Spinal cord (tissue), 10 donors: ENCODE results near the gene SFRP2. TPM values are rescaled to one million over a fixed set of nuclear protein-coding genes. Genes with fewer than 3 reads are reported as not detected.
A peak's percentile ranks its signal among the peaks of the same experiment; 100 is the strongest.

Experiments used
- DNase-seq, 6 donors: peaks; one replicate each; pipeline versions ENCODE4 v3.0.0 to v3.0.0-alpha.2; 2013 to 2015; ENCODE audit warnings: low spot score in 6 of 6, low read depth in 4 of 6
- H3K27ac ChIP-seq: one replicate; pipeline ENCODE4 v1.5.1; 2013; ENCODE audit warnings: low read depth, low read length, control low read depth
- H3K27me3 ChIP-seq: one replicate; pipeline ENCODE4 v1.6.1; 2013; ENCODE audit warnings: low read length; ENCODE audit not compliant: control insufficient read depth, insufficient read depth
- H3K36me3 ChIP-seq: one replicate; pipeline ENCODE4 v1.6.1; 2013; ENCODE audit warnings: low read length; ENCODE audit not compliant: control insufficient read depth, insufficient read depth
- H3K4me1 ChIP-seq: one replicate; pipeline ENCODE4 v1.6.1; 2013; ENCODE audit warnings: low read length; ENCODE audit not compliant: control insufficient read depth, insufficient read depth
- H3K4me3 ChIP-seq: one replicate; pipeline ENCODE4 v1.5.1; 2013; ENCODE audit warnings: low read depth, low read length, control low read depth
- H3K9me3 ChIP-seq: one replicate; pipeline ENCODE4 v1.6.1; 2013; ENCODE audit warnings: low read length; ENCODE audit not compliant: control insufficient read depth, insufficient read depth
- WGBS: methylation state at CpG from one replicate; pipeline ENCODE4 v1.1.5; 2013; ENCODE audit warnings: missing lambda C conversion rate; ENCODE audit not compliant: insufficient coverage; 5-methylcytosine and 5-hydroxymethylcytosine counted together
- polyA plus RNA-seq, 2 donors: library from polyadenylated mRNA; unstranded; fragments of 120-200 nt; gene quantifications; one replicate each; pipeline ENCODE4 v1.2.1, GENCODE V29; 2013; ENCODE audit not compliant: insufficient read length in 2 of 2
- total RNA-seq, 2 donors: library from RNA; depleted of rRNA in 1 of 2; stranded (reverse); fragments of 120-200 nt in 1 of 2; fragments of >200 nt in 1 of 2; gene quantifications; one replicate each; pipeline versions ENCODE4 v1.2.3 to v1.2.4, GENCODE V29; 2013 to 2014
- donor health status: healthy.

The SFRP2 gene
- total and polyA plus RNA-seq, 4 donors, result 25.6 to 66.5 (median 36.6) TPM

DNA sequence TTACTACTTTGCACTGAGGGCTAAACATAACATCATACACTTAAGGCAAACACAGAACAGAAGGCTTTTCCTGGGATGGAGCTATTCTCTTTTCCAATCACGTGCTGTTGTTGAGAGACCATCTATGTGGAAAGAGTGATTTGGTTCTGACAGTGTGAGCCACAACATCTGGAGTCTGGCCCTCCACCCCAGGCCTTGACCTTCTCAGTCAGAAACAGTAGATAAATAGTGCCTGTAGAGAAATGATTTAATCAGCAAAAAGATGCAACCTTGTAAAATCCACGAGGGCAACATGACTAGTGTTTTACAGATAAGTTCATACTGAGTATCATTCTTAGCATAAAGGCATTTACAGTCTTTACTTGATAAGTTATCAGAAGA is 10.8 kb upstream of the SFRP2 start:
- WGBS, result no CpG with 5 or more reads among the region's 2 CpGs
- Histone ChIP-seq H3K36me3 (no peaks in the 10 kb centered on the region), H3K27ac (no peak overlapping the region), H3K4me3 (no peak overlapping the region), H3K9me3 (no peaks in the 10 kb centered on the region), H3K4me1 (no peaks in the 10 kb centered on the region), H3K27me3 (peaks cover 3% of the 10 kb centered on the region)
- no peak for DNase-seq

DNA sequence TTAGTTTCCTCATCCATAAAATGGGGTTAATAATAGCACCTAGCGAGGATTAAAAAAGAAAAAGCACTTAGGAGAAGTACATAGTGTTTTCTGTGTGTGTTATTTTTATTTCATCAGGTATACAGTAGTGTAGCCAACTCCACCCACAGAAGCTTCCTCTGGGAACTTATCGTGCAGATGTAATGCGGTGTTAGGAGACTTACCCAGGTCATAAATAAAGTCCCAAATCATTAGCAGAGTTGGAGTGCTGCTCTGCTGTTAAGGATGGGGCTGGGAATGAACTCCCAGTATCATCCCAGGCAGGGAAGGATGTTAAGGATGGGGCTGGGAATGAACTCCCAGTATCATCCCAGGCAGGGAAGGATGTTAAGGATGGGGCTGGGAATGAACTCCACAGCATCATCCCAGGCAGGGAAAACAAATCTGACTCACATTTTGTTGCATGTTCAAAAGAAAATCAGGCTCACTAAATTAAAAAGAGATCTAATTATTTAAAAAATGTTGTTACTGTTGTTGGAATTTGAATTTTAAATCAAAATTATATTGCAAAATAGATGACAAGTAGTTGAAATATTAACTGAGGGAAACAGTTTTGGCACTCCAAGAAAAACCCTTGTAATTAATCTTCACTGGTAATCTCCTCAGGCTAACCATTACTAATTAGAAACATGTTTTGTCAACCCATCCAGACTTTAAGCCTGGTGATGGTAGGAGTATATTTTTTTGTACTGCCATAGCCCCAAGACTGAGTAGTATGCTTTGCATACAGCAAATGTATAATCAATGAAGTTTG is 10.2 kb upstream of the SFRP2 start:
- H3K36me3 ChIP-seq, result no peaks in the 10 kb centered on the region
- H3K27me3 ChIP-seq, result peaks cover 3% of the 10 kb centered on the region
- no peaks in the 10 kb centered on the region for H3K9me3 ChIP-seq
- no peak overlapping the region for H3K27ac ChIP-seq
- H3K4me3 ChIP-seq, result no peak overlapping the region
- no peak for DNase-seq
- no peaks in the 10 kb centered on the region for H3K4me1 ChIP-seq
- no CpG with 5 or more reads among the region's 3 CpGs for WGBS

DNA sequence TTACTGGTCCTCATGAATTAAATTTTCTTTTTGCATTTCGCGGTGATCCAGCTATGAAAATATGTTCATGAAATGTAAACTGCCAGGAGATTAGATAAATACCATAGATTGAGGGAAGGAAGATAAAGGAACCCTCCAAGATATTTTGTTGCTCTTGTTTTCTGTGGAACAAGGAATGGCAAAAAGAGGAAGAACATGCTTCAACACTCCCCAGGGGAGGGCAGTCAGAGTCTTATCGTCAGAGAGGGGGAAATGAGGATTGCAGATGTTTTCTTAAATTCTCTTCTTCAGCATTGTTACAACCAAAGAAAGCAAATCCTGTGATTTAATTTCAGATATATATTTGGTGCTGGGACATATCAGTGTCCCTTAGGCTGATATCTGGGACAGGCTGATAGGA is 9.5 kb upstream of the SFRP2 start:
- Histone ChIP-seq H3K27me3 (peaks cover 8% of the 10 kb centered on the region), H3K27ac (no peak overlapping the region), H3K9me3 (no peaks in the 10 kb centered on the region), H3K4me3 (no peak overlapping the region), H3K4me1 (no peaks in the 10 kb centered on the region), H3K36me3 (no peaks in the 10 kb centered on the region)
- no peak for DNase-seq
- no CpG with 5 or more reads among the region's 3 CpGs for WGBS

DNA sequence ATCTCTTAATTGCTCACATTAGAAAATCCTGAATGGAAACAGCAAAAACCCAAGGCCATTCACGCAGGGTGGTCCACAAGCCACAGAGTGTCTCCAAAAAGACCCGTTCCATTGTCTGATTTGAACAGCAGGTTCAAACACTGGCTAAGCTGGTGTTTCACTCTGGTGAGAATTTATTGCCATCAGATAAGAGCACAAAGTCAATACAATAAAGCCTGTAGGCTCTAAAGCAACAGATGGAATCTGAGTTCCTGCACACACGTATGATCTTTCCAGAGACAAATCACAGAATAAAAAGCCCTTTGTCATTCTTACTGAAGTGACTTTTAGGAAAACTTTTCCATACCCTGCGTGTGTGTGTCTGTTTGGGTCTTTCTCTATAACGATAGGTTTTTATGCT is 5.1 kb upstream of the SFRP2 start:
- H3K36me3 ChIP-seq, result no peaks in the 10 kb centered on the region
- no peak for DNase-seq
- peaks cover 41% of the 10 kb centered on the region for H3K4me1 ChIP-seq
- WGBS, result 73% methylated on average over 2 of the region's 5 CpGs
- H3K27me3 ChIP-seq, result peaks cover 52% of the 10 kb centered on the region
- no peak overlapping the region for H3K4me3 ChIP-seq
- H3K27ac ChIP-seq, result no peak overlapping the region
- H3K9me3 ChIP-seq, result no peaks in the 10 kb centered on the region

DNA sequence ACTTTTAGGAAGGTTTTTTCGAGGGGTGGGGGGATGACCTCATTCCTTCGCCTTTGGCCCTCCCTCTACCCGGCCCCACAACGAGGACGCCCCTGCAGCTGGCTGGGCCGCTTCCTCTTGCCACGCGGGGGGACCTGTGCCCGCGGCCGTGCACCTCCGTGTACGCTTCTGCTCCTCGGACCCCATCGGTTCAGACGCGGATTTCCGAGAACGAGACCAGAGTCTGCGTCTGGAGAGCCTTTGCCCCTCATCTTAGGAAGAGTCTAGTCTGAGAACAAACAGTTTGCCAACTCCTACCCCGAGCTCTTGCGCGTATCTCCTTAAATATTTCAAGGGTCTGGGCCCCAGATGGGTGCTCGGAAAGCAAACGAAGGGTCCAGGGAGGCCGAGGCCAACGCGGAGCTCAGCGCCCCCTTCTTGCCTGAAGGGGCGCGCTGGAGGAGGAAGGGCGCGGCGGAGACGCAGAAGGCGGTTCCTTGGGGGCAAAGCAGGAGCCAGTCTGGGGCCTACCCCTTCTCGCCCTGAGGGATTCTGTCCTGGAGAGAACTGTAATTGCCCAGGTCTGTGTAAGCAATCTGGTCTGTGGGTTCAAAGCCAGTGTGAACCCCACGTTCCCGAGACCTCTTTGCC is 3.9 kb upstream of the SFRP2 start:
- no peak for DNase-seq
- H3K27ac ChIP-seq, result no peak overlapping the region

DNA sequence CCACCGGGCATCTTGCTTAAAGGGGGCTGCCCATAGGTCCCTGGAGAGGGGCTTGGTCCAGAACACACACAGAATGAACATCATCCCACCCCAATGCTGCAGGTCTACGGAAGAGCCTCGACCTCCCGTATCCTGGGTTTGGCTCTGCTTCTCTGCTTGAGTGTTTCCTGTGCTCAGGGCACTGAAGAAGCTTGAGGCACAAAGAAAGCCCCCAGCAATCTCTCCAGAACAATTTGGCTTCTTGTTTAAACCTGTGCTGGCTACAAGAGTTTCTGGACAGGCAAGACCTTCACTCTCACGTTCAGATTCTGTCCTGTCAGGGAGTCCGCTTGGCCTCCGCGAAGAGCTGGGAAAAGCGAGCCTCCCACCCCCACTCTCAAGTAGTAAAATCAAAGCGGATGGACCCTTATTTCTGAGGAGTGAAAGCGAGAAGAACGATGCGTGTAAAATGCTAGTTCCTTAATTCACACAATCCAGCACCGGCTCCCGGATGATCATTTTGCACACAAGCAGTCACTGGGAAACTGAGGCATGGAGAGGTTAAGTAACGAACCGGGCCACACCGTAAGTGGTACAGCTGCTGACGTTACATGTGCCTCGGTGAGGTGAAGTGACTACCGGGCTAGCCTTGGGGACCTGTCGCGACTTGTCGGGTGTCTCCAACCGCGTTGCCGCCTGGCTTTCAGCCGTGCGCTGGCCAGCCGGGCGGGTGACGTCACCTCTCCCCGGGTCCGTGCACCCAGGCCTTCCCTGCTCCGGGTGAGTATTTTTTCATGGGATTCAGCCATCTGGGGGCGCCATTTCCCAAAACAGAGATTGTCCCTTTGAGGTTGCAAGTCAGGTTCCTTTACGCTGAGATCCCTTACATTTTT is 3.1 kb upstream of the SFRP2 start:
- peak overlapping the region; percentile 14 for H3K4me3 ChIP-seq
- WGBS, result 6% methylated on average over 30 of the region's 37 CpGs
- peaks cover 51% of the 10 kb centered on the region for H3K4me1 ChIP-seq
- peak in 2 of 6 donors; percentile 88 to 91 for DNase-seq
- no peak overlapping the region for H3K27ac ChIP-seq
- H3K36me3 ChIP-seq, result no peaks in the 10 kb centered on the region
- H3K27me3 ChIP-seq, result peaks cover 72% of the 10 kb centered on the region
- no peaks in the 10 kb centered on the region for H3K9me3 ChIP-seq

More for the DNA sequence above, 3.9 kb upstream of the SFRP2 start:
- H3K4me1 ChIP-seq, result peaks cover 51% of the 10 kb centered on the region
- no peaks in the 10 kb centered on the region for H3K36me3 ChIP-seq
- WGBS, result 9% methylated on average over 37 of the region's 39 CpGs
- H3K9me3 ChIP-seq, result no peaks in the 10 kb centered on the region
- peak overlapping the region; percentile 14 for H3K4me3 ChIP-seq
- peaks cover 65% of the 10 kb centered on the region for H3K27me3 ChIP-seq

DNA sequence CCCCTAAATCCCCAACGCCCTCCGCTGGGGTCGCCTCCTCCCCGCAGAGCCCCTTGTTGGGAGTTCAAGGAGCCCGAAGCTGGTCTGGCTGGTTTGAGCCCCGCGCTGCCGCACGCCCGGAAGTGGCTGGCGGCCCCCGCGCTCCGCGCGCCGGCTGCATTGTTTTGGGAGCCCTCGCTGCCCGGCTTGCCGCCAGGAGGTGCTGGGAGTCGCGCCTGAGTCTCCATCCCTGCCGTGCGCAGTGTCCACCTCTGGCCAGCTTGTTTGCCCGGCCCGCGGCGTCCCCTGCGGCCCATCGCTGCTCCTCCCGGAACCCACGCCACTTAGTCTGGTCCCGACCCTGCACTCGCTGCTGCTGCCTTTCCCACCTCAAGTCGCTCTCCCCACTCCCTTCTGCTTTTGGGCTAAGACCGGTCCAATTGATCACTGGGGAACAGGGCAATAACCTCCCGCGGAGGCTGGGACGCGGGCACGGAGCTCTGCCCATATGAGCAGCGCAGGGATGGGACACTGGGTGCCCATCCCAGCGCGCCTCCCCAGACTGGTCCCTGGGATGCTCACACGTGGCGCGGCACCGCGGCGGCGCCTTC is 2.2 kb upstream of the SFRP2 start:
- Histone ChIP-seq H3K36me3 (no peaks in the 10 kb centered on the region), H3K27me3 (peaks cover 76% of the 10 kb centered on the region), H3K9me3 (no peaks in the 10 kb centered on the region), H3K27ac (no peak overlapping the region), H3K4me1 (peaks cover 51% of the 10 kb centered on the region), H3K4me3 (peak overlapping the region; percentile 14)
- peak in 2 of 6 donors; percentile 70 to 75 for DNase-seq
- WGBS, result 2% methylated on average over 51 of the region's 51 CpGs

DNA sequence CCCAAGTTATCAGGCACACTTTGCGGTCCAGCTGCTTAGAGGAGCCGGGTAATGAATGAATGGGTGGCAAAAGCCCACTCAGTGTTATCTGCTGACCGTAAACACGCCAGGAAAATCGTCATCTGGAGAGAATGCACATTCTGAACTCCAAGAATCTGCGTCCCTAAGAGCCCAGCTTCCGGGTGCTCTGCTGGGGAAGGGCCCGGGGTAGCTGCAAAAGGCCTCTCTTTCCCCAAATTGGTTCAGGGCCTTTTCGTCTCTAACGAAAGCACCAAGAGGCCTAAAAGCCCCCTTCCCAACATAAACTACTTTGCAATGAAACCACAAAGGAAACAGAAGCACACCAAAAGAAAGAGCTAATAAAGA is 1.6 kb upstream of the SFRP2 start:
- Histone ChIP-seq H3K27ac (no peak overlapping the region), H3K36me3 (no peaks in the 10 kb centered on the region), H3K4me1 (peaks cover 51% of the 10 kb centered on the region), H3K9me3 (no peaks in the 10 kb centered on the region), H3K27me3 (peaks cover 77% of the 10 kb centered on the region), H3K4me3 (no peak overlapping the region)
- peak in 2 of 6 donors; percentile 45 to 52 for DNase-seq
- 36% methylated on average over 9 of the region's 10 CpGs for WGBS

DNA sequence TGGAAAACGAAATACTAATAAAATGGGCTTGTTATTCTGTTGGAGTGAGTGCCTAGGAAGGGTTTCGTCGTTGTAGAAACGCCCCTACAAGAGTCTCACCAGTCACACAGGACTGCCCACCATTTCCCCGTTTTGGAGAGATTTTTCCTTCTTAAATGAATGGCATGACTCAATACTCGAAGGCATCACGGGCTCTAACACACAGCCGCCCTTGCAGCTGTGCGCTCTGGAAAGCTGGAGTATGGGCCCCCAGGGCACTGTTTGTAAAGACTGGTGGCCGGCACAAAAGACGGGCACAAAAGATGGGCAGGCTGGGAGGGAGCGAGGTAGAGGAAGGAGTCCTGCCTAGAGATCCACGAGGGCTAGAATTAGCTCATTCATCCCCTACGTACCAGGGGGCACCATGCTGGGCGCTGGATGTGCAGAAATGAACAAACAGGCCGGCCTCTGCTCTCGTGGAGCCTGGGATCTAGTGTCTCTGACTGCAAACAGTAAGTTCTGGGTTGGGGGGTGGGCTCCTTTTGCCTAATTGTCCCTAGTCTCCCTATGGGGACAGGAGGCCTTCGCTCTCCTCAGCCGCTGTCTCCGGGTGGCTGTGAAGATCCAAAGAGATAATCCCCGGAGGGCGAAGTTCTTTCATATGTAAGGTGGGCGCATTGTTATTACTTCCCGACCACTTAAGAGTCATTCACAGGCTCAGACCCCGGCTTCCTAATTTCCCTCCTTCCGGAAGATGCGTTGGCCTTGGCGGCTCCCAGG is 1.0 kb upstream of the SFRP2 start:
- Histone ChIP-seq H3K36me3 (no peaks in the 10 kb centered on the region), H3K4me1 (peaks cover 51% of the 10 kb centered on the region), H3K27ac (no peak overlapping the region), H3K27me3 (peaks cover 75% of the 10 kb centered on the region), H3K4me3 (peak overlapping the region; percentile 40), H3K9me3 (no peaks in the 10 kb centered on the region)
- peak in 2 of 6 donors; percentile 62 to 71 for DNase-seq
- 41% methylated on average over 13 of the region's 28 CpGs for WGBS
